ENCODE measurements around the gene SLC34A1. TPM values are rescaled to one million over a fixed set of nuclear protein-coding genes. Genes with fewer than 3 reads are reported as not detected.
A peak's percentile ranks its signal among the peaks of the same experiment; 100 is the strongest.

Gene SLC34A1
- total RNA-seq, 5 donors from 2014 or later (not counting 1 experiment from before 2014, with no cell fraction given): 0.13 to 0.18 (median 0.16) TPM; not detected in 2

DNA sequence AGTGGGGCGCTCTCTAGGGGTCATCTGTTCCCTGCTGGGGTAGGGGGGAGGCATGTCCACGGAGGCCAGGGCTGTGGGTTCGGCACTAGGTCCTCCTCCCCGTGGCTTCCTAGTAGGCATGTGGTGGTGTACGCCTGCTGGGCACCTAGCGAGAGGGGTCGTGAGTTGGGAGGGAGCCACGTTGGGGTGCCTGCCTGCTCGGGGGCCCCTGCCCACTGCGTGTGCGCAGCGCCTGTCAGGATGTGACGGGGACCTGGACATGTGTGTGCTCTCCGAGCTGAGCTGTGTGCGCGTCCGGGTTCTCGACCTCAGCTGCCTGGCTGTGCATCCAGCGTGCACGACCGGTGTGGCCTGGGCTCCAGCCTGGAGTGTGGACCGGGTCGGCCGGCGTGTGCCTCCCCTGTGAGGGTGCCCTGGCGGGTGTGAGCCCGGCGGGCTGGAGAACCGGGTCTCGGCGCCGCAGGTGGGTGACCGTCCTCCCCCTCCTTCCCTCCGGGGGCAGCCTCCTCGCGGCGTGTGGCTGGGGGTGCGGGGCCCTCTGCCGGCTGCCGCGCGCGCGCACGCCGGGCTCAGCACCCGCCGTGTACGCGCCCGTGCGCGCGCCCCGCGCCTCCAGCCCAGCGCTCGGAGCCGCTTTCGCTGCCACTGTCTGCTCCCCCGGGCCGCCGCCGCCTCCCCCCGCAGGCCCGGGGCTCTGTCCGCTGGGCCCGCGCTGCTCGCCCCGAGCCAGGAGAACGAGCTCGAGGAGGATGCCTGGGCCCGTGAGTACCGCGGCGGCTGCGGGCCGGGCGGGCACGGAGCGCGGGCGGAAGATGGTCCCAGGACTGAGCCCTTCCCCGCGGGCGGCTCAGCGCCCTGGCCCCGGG is 62.2 kb downstream of the SLC34A1 start, which contains the start of gene PRR7:
PRR7 (plus strand) TSS at position 615 of the 866 bp plus-strand sequence. CDS start 8,254 bp downstream, outside the sequence.
- H3K27ac Mint-ChIP-seq: peak within 1 kb of the TSS; percentile 95
- WGBS (ENCODE audit: insufficient coverage): under 1% methylated on average over 84 of the region's 89 CpGs
- peaks cover 47 to 58% (median 53%) of the 10 kb centered on the region in 3 donors for H3K4me1 Mint-ChIP-seq
- no peaks in the 10 kb centered on the region for H3K9me3 Mint-ChIP-seq
- no peaks in the 10 kb centered on the region for H3K9me3 ChIP-seq
- peak within 1 kb of the TSS; percentile 72 to 78 (median 72) for H3K4me3 Mint-ChIP-seq
- ATAC-seq (replicated peaks in 1 of 4) (peak; percentile 48 to 66 (median 64)), DNase-seq (peak; percentile 48 to 90 (median 72))
- peak within 1 kb of the TSS; percentile 52 to 55 for H3K4me3 ChIP-seq (ENCODE audit: control insufficient read depth in 1 of 2, extremely low read depth in 1 of 2, low read length in 1 of 2)
- peaks cover 19 to 74% of the 10 kb centered on the region in 2 experiments for H3K4me1 ChIP-seq (ENCODE audit: control insufficient read depth in 1 of 2, extremely low read depth in 1 of 2, insufficient read depth in 2 of 2, low read length in 2 of 2)
- H3K27me3 Mint-ChIP-seq: no peaks in the 10 kb centered on the region
- peak within 1 kb of the TSS; percentile 87 for H3K27ac ChIP-seq (ENCODE audit: low read length)
- ChIA-PET CTCF (interaction anchor here (0.5 to 5.0 kb wide), 11 partner anchors 9 to 131 kb away, joined by 3 to 24 read pairs (median 15); partner anchors contain the start of gene GRK6 (in 1 of the 2)), POLR2A (interaction anchor here (0.6 to 3.0 kb wide), 6 partner anchors 8 to 405 kb away, joined by 3 to 27 read pairs (median 3); partner anchors contain the start of gene GRK6 (in 1 of the 2))
- H3K36me3 Mint-ChIP-seq: peaks cover 8% of the 10 kb centered on the region
- H3K27me3 ChIP-seq (replicated peaks in 1 of 2; ENCODE audit: control insufficient read depth in 2 of 2, extremely low read depth in 1 of 2, insufficient read depth in 2 of 2, low read length in 1 of 2): peaks cover 0 to 2% of the 10 kb centered on the region in 2 experiments
- peaks cover 0 to 19% of the 10 kb centered on the region in 2 donors for H3K36me3 ChIP-seq (ENCODE audit: control insufficient read depth in 2 of 2, extremely low read depth in 1 of 2, insufficient read depth in 1 of 2, low read length in 1 of 2)

DNA sequence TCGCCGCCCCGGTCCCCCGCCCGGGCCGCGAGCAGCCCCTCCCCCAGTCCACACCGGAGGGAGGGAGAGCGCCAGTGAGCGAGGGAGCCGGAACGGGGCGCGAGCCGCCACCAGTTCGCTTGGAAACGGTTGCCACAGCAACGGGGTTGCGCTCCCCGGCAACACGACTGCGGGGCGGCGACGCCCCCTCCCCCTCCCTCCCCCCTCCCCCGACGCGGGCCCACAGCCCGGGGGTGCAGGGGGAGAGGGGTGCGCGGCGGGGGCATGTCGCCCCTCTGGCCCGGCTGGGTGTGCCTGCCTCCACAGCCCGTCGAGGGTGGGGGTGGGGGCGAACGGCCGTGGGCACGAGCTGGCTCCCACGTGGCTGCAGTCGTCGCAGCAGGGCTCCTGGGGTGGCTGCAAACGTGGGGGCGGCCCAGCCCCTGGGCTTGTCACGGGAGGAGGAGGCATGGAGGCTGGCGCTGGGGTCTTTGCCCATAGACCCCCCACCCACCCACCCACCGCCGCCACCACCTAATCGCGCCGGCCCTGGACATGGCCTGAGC is 62.9 kb downstream of the SLC34A1 start:
- Mint-ChIP-seq H3K4me1 (peaks cover 47 to 53% (median 53%) of the 10 kb centered on the region in 3 donors), H3K36me3 (peaks cover 5% of the 10 kb centered on the region), H3K27ac (no peak overlapping the region), H3K9me3 (no peaks in the 10 kb centered on the region), H3K4me3 (peak overlapping the region; percentile 39 to 65 (median 50)), H3K27me3 (no peaks in the 10 kb centered on the region)
- peaks cover 0 to 12% of the 10 kb centered on the region in 2 donors for H3K36me3 ChIP-seq (ENCODE audit: control insufficient read depth in 2 of 2, extremely low read depth in 1 of 2, insufficient read depth in 1 of 2, low read length in 1 of 2)
- peak overlapping the region; percentile 38 for H3K27ac ChIP-seq (ENCODE audit: low read length)
- peak; percentile 36 to 52 (median 40) for ATAC-seq (replicated peaks in 1 of 4)
- peaks cover 0 to 2% of the 10 kb centered on the region in 2 experiments for H3K27me3 ChIP-seq (replicated peaks in 1 of 2; ENCODE audit: control insufficient read depth in 2 of 2, extremely low read depth in 1 of 2, insufficient read depth in 2 of 2, low read length in 1 of 2)
- WGBS (ENCODE audit: insufficient coverage): 0% methylated on average over 14 of the region's 52 CpGs
- H3K9me3 ChIP-seq: no peaks in the 10 kb centered on the region
- peak overlapping the region in 1 of 2 donors; percentile 23 for H3K4me3 ChIP-seq (ENCODE audit: control insufficient read depth in 1 of 2, extremely low read depth in 1 of 2, low read length in 1 of 2)
- DNase-seq: peak in 34 of 35 experiments; percentile 51 to 90 (median 76)
- ChIA-PET POLR2A (interaction anchor here (0.6 to 3.0 kb wide), 3 partner anchors 15 to 1416 kb away, joined by 3 to 27 read pairs (median 5); no protein-coding TSS in a partner anchor), CTCF (interaction anchor here (1.4 to 5.0 kb wide), 4 partner anchors 21 to 57 kb away, joined by 4 to 20 read pairs (median 12); partner anchors contain the start of gene GRK6 (in 1 of the 2))
- H3K4me1 ChIP-seq (ENCODE audit: control insufficient read depth in 1 of 2, extremely low read depth in 1 of 2, insufficient read depth in 2 of 2, low read length in 2 of 2): peaks cover 19 to 68% of the 10 kb centered on the region in 2 experiments

DNA sequence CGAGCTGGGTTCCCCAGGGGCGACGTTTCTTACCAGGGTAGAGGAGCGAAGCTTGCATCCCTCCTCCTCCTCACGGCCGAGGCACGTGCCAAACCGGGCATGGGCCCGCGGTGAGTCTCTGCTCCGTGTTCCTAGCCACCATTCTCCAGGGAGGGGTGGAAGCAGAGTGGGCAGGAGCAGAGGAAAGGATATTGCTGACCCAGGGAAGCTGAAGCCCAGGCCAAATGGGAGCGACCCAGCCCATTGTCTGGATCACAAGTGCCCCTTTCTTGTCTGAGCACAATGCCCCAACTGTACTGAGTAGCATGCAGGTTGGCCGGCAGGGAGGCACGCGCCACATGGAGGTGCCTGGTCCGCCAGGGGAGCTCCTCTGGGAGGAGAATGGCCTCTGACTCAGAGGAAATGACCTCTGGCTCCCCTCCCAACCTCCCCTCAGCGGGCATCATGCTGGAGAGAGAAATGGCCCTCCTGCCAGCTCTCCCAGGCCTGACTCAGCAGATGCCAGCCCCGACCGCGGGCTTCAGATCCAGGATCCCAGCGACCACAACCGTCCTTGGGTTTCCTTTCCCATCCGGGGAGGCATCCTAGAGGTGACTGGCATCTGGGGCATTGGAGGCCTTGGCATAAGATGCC is 63.5 kb downstream of the SLC34A1 start:
- Histone ChIP-seq H3K4me3 (ENCODE audit: control insufficient read depth in 1 of 2, extremely low read depth in 1 of 2, low read length in 1 of 2) (peak overlapping the region in 1 of 2 donors; percentile 40), H3K27ac (ENCODE audit: low read length) (peak overlapping the region; percentile 38), H3K4me1 (ENCODE audit: control insufficient read depth in 1 of 2, extremely low read depth in 1 of 2, insufficient read depth in 2 of 2, low read length in 2 of 2) (peaks cover 19 to 65% of the 10 kb centered on the region in 2 experiments), H3K9me3 (no peaks in the 10 kb centered on the region), H3K27me3 (replicated peaks in 1 of 2; ENCODE audit: control insufficient read depth in 2 of 2, extremely low read depth in 1 of 2, insufficient read depth in 2 of 2, low read length in 1 of 2) (peaks cover 0 to 2% of the 10 kb centered on the region in 2 experiments), H3K36me3 (ENCODE audit: control insufficient read depth in 2 of 2, extremely low read depth in 1 of 2, insufficient read depth in 1 of 2, low read length in 1 of 2) (peaks cover 0 to 6% of the 10 kb centered on the region in 2 donors)
- DNase-seq: no peak
- Mint-ChIP-seq H3K9me3 (no peaks in the 10 kb centered on the region), H3K27me3 (no peaks in the 10 kb centered on the region), H3K4me3 (peak overlapping the region; percentile 50 to 69 (median 65)), H3K4me1 (peaks cover 49 to 51% (median 49%) of the 10 kb centered on the region in 3 donors), H3K36me3 (no peaks in the 10 kb centered on the region), H3K27ac (peak overlapping the region; percentile 55 to 61)
- ChIA-PET CTCF (interaction anchor here (1.4 to 5.0 kb wide), 4 partner anchors 21 to 58 kb away, joined by 4 to 20 read pairs (median 12); partner anchors contain the start of gene GRK6 (in 1 of the 2)), POLR2A (interaction anchor here (0.6 to 3.0 kb wide), 2 partner anchors 16 to 1415 kb away, joined by 5 to 27 read pairs; no protein-coding TSS in a partner anchor)
- peak in 1 of 4 experiments; percentile 2 for ATAC-seq (replicated peaks in 1 of 4)
- WGBS (ENCODE audit: insufficient coverage): 46% methylated on average over 8 of the region's 23 CpGs

Other genes with a start within 250 kb of the SLC34A1 start
- gene RAB24, start 80.7 kb upstream of the SLC34A1 start, total RNA-seq: 10 to 100 TPM; 18.2 to 34.0 (median 25.2) TPM
- 10 to 100 TPM; 52.0 to 84.9 (median 74.5) TPM for gene PRELID1, start 80.6 kb upstream of the SLC34A1 start, total RNA-seq
- 10 to 100 TPM in 4 of 5 donors, 1 to 10 TPM in 1; 9.3 to 15.2 (median 12.4) TPM for gene MXD3, start 72.5 kb upstream of the SLC34A1 start, total RNA-seq
- 100 to 1,000 TPM in 3 of 5 donors, 10 to 100 TPM in 2; 67.2 to 122 (median 106) TPM for gene LMAN2, start 32.8 kb upstream of the SLC34A1 start, total RNA-seq
- 100 to 1,000 TPM in 3 of 5 donors, 10 to 100 TPM in 2; 85.7 to 209 (median 195) TPM for gene RGS14, start 26.5 kb upstream of the SLC34A1 start, total RNA-seq
- not detected for gene PFN3, start 16.2 kb downstream of the SLC34A1 start, total RNA-seq
- under 1 TPM in 4 of 5 donors, not detected in 1; 0.28 to 0.98 (median 0.42) TPM for gene F12, start 25.1 kb downstream of the SLC34A1 start, total RNA-seq
- 100 to 1,000 TPM; 196 to 226 (median 216) TPM for gene GRK6, start 42.2 kb downstream of the SLC34A1 start, total RNA-seq
- 10 to 100 TPM in 4 of 5 donors, 1 to 10 TPM in 1; 9.5 to 28.2 (median 12.3) TPM for gene PRR7, start 62.4 kb downstream of the SLC34A1 start, total RNA-seq
- 10 to 100 TPM; 11.6 to 41.3 (median 21.1) TPM for gene DBN1, start 89.2 kb downstream of the SLC34A1 start, total RNA-seq
- gene PDLIM7, start 113.2 kb downstream of the SLC34A1 start, total RNA-seq: 10 to 100 TPM in 4 of 5 donors, 1 to 10 TPM in 1; 9.8 to 17.8 (median 12.8) TPM
- gene DOK3, start 125.4 kb downstream of the SLC34A1 start, total RNA-seq: 1 to 10 TPM; 1.1 to 5.8 (median 4.3) TPM
- 100 to 1,000 TPM in 3 of 5 donors, 10 to 100 TPM in 2; 64.8 to 118 (median 106) TPM for gene DDX41, start 132.5 kb downstream of the SLC34A1 start, total RNA-seq
- gene FAM193B, start 170.1 kb downstream of the SLC34A1 start, total RNA-seq: 100 to 1,000 TPM; 162 to 233 (median 217) TPM
- gene TMED9, start 207.8 kb downstream of the SLC34A1 start, total RNA-seq: 10 to 100 TPM; 51.2 to 96.1 (median 84.8) TPM
- 10 to 100 TPM; 30.4 to 46.7 (median 39.1) TPM for gene B4GALT7, start 215.7 kb downstream of the SLC34A1 start, total RNA-seq

All from T-cell (primary cell).